Stimulated activated CD8-positive, alpha-beta memory T cell treated with anti-CD3 and anti-CD28 coated beads, Interleukin-12 subunit alpha, Interleukin-12 subunit beta, amount 100 ng/mL, for 4 hours (primary cell): Measurements from ENCODE around the gene TRIM63.

Experiments used
- DNase-seq: peaks from one replicate; pipeline ENCODE4 v3.0.0-alpha.2; 2020; ENCODE audit warnings: low read depth

TRIM63 gene

DNA sequence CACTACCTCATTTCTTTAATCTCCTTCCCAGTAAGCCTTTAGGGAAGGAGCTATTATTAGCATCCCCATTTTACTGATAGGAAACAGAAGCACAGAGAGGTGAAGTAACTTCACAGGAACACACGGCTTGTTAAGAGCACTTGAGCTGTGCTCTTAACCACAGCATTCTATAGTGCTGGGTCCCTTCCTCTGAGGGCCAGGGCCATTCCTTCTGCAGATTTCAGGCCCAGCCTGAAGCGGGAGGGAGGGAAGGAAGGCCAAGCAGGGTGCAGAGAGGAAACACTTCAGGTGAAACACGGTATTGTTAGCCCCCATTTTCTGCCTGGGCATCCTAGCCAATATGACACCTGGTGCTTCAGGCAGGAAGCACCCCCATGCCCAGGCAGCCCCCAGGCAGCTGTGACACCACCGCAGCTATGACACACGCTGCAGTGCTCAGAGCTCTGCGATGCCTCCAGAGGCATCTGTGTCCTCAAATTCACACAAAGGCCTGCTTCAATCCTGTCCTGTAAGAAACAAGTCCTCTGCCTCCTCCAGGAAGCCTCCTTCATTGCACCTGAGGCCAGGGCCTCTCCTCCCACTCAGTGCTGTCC, 50.4 kb downstream of the TRIM63 start:
- no peak for DNase-seq

DNA sequence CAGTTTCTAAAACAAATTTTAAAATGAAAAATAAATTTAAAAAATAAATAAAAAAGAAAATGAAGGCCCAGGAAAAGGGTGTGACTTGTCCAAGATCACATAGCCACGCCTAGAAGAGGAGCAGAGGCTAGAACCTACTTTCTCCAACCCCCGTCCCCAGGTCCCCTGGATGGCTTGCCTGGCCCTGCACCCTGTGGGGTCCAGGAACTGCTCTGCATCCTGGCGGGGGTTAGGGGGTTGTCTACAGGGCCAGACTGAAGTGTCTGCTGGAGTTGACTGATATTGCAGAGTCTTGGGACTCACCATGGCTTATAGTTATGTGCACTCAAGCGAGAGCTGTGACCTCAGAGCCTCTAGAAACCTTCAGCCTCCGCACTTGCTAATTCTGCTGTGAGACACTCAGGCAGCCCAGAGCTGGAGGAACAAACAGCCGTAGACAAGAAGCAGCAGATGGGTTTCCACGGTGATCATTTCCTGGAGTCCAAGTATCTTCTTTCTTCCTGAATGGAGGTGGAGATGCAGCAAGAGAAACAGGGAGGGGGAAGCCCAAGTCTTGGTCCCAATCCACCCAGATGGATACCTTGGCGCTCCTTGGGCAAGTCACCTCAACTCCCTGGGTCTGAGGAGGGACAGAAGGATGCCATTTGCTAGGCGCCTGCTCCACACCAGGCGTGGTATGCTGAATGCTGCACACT, 51.0 kb downstream of the TRIM63 start:
- DNase-seq = no peak

DNA sequence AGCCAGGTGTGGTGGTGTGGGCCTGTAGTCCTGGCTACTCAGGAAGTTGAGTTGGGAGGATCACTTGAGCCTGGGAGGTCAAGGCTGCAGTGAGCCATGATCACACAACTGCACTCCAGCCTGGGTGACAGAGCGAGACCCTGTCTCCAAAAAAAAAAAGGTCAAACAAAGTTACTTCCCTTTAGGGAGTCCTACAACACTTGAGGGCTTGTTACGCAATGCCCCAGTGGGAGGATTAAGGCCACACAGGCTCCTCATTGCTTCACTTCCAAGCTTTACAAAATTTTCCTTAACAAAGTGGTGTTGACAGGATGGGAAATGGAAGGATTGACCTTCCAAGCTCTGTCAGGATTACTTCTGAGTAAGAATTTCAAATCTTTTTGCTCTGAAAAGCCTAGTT, 52.1 kb downstream of the TRIM63 start:
- no peak for DNase-seq

DNA sequence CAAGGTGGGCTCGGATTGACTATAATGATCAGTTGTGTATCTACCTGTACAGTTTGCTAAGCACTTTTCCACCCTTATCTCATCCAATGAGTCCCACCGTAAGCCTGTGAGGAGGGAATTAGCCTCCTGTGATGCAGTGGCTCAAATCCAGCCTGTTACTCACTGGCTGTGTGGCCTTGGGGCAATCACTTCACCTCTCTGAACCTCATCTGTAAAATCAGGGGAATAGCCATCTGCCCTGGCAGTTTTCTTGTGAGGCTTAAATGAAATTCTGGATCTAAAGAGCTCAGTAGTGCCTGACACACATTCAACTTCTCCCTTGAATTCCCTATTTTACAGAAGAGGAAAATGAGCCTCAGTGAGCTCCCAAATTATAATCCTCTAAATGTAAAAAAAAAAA, 53.3 kb downstream of the TRIM63 start:
- DNase-seq = no peak

DNA sequence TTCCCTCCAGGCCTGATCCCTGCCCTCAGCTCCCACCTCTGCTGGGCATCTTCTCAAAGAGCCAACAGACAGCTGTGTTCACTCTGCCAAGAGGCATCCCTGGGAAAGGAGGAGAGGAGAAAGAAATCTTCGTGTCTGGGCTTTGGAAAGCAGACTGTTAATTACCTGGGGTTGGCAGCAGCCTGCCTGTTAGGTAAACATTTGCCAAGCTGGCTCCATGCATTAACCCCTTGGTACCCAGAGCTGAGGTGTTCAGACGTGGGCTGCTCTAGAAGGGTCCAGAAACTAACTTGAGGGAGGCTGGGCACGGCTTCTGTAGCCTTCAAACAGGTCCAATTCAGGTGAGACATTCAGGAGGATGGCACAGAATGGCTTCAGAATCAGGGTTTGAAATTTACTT, 54.6 kb downstream of the TRIM63 start:
- DNase-seq = no peak

DNA sequence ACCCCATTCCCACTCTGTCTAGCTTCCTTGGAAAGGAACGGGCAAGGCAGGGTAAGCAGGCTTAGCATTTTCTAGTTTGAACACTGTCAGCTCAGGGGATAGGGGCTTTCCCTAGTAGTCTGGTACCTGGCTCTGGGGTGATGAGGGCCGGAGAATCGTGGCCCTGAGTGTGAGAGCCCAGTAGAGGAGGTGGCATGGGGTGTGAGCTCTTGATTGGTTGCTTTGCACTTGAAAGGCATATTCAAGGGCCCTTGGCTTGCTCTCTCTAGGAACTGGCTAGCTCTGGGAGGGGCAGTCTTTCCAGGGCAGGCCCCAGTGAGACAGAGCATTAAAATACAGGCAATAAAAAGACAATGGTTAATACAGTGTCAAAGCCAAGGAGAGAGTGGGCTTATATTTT, 56.6 kb downstream of the TRIM63 start:
- DNase-seq = no peak

DNA sequence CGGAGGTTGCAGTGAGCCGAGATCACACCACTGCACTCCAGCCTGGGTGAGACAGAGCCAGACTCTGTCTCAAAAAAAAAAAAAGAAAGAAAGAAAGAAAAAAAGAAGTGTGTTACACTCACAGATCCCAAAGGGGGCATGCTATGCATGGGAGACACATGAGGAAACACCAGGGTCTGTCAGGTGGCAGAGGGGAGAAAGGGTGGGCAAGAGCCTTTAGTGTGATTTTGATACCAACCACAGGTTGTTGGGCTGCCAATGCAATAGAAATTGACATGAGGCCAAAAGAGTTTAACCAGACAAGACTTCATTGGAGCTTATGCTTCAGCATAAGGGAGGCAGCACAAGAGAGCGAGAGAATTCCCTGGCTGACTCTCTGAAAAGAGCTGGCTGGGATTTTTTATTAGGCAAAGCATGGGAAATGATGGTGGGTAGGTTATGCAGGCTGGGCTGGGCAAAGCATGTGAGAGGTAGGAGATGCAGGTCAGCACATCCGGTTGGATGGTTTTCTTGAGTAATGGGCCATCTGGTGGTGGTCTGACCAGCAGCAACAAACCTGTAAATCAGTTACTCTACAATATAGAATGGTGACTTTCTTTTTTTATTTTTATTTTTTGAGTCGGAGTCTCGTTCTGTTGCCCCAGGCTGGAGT, 57.5 kb downstream of the TRIM63 start:
- no peak for DNase-seq

DNA sequence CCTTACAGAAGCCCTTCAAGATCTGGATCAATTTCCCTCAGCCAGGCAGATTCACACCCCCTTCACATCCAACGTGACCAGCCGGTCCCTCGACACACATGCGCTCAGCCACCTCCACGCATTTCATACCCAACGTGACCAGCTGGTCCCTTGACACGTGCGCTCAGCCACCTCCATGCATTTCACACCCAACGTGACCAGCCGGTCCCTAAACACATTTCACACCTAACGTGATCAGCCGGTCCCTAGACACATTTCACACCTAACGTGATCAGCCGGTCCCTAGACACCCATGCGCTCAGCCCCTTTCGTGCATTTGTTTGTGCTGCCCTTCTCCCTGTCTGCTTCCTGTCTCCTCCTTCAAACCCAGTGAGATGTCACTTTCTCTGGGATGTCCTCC, 60.7 kb downstream of the TRIM63 start:
- no peak for DNase-seq

DNA sequence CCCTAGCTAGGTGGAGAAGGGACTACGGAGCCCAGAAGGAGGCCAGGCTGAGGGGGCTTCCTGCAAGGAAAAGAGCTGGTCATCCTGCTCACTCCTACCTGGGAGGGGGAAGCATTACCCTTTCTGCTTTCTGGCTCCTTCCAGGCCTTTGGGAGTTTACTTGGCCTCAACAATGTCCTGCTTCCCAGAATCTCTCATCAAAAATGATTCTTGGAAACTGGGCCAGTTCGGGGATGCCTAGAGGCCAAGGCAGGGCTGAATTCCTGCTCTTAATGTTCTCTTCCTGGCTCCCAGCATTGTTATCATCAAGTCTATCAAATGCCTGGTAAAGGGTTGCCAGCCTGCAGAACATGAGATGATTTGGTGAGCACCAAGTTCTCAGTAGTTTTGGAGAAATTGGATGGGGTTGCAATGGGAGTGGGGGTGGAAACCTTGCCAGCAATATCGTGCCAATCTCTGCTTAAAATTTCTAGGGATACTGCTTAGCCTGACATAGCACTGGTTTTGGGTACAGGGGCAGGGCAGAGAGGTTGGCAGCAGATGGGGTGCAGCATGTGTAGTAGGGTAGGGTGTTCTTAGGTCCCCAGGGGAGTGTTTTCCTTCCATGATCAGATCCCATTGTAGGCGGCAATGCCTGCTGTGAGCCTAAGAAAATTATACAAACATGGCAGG, 61.9 kb downstream of the TRIM63 start:
- no peak for DNase-seq

DNA sequence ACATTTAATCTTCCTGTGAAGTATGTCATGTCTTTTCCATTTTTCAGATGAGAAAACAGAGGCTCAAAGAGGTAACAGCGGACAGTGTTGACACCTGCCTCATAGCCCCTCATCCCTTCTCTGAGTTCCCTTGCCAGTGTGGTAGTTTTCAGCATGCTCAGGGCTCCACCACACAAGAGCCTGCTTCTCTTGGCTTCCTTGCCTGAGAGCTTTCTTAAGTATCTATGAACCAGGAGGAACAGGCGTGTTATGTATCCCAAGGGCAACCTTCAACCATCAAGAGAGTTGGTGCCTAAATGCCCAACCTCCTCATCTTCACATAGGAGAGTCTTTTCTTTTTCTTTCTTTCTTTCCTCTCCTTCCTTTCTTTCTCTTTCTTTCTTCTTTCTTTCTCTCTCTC, 63.7 kb downstream of the TRIM63 start:
- no peak for DNase-seq

DNA sequence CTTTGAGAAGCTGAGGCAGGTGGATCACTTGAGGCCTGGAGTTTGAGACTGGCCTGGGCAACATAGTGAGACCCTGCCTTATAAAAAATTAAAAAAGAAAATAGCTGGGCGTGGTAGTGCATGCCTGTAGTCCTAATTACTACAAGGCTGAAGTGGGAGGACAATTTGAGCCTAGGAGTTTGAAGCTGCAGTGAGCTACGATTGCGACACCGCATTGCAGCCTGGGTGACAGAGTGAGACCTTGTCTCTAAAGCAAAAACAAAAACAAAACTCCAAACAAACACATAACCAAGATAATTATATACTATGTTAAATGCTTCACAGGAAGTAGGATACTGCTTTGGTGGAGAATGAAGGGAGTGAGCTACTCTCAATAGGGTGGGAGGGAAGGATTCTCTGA, 64.2 kb downstream of the TRIM63 start:
- no peak for DNase-seq
